Measurements from ENCODE around the gene TMEM198. TPM values are rescaled to one million over a fixed set of nuclear protein-coding genes. Genes with fewer than 3 reads are reported as not detected.

TMEM198 gene
- total RNA-seq, 2 experiments from 2014 or later = 2.5 to 6.6 TPM

DNA sequence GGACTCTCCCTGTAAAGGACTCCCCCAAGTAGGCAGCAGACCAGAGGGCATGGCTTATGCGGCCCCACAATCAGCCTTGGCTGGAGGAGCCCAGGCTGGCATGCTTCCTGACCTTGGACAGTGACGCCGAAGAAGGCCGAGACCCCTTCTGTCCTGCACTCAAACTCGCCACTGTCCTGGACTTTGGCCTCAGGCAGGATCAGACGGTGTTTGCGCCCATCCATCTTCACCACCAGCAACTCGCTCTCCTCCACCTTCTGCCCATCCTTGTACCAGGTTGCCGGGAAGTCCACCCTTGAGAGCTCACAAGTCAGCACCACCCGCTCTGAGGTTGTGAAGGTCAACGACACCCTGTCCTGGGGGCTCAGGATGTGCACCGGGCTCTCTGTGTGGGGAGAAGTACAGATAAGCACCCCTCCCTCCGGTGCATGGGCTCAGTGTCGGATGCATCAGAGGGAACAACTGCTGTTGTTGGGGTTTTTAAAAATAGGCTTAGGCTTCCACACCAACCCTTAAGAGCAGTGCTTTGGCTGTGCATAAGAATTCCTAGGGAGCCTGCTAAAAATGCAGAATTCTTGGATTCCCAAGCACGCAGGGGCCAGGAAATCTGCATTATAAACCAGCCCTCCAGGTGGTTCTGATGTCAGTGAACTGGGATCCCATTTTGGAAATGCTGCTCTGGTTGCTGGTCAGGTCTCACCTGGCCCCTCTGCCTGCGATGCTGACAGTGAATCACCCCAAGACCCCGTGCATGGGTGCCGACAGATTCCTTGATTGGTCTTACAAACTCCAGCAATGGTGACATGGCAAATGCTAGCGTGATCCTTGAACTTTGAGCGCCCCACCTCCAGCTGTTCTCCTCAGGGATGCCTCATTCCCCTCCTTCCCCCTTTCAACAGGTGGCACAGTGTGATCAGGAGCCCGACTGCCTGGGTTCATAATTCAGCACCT is 21.6 kb downstream of the TMEM198 start:
- H3K27ac ChIP-seq (ENCODE audit: low read depth, low read length, poor library complexity, severe bottlenecking) = no peak overlapping the region
- no peaks in the 10 kb centered on the region for H3K9me2 ChIP-seq (ENCODE audit: insufficient read depth, low read length)
- no peaks in the 10 kb centered on the region for H3K9me3 ChIP-seq (ENCODE audit: low read length)
- no peaks in the 10 kb centered on the region for H4K20me1 ChIP-seq (ENCODE audit: insufficient read depth, low read length)
- CTCF ChIA-PET (ENCODE audit: unreplicated experiment) = no interaction called here
- POLR2A ChIA-PET = no interaction called here
- DNase-seq (ENCODE audit: low spot score) = no peak
- H2AFZ ChIP-seq (ENCODE audit: low read length) = no peak overlapping the region
- TF ChIP-seq EZH2phosphoT487 (IDR thresholded peaks at IDR 0.05; ENCODE audit: borderline replicate concordance, low read depth, low read length) = no peak
- no peaks in the 10 kb centered on the region for H3K4me1 ChIP-seq (ENCODE audit: insufficient read depth, low read length, poor library complexity, severe bottlenecking)
- no peaks in the 10 kb centered on the region for H3K36me3 ChIP-seq (ENCODE audit: insufficient read depth, low read length)
- H3K4me2 ChIP-seq (ENCODE audit: low read length) = no peak overlapping the region
- no peak overlapping the region for H3K4me3 ChIP-seq (ENCODE audit: low read depth, low read length, poor library complexity, severe bottlenecking)
- no peaks in the 10 kb centered on the region for H3K79me2 ChIP-seq (ENCODE audit: insufficient read depth, low read depth, low read length)
- intact Hi-C loops (cut with micrococcal nuclease; ENCODE audit: unreplicated experiment) = no loop called here
- no TSS peak for BruUV-seq (replicated peaks)

DNA sequence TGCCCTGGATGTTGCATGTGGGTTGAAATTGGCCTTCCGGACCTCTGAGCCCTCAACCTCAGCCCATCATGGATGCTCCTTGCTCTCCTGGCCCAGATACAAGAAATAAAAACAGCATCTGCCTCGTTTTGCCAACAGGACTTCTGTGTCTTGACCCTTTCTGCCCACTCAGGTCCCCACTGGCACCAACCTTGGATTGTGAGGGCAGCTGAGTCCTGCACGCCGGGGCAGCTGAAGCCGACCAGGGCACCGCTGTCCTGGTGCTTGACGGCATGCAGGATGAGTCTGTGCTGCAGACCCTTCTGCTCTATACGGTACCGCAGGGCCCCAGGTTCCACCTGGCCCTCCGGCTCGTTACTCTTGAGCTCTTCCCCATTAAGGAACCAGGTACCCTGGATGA is 22.8 kb downstream of the TMEM198 start:
- POLR2A ChIA-PET = no interaction called here
- Histone ChIP-seq H3K4me2 (ENCODE audit: low read length) (no peak overlapping the region), H3K36me3 (ENCODE audit: insufficient read depth, low read length) (no peaks in the 10 kb centered on the region), H3K9me3 (ENCODE audit: low read length) (no peaks in the 10 kb centered on the region), H4K20me1 (ENCODE audit: insufficient read depth, low read length) (no peaks in the 10 kb centered on the region), H3K9me2 (ENCODE audit: insufficient read depth, low read length) (no peaks in the 10 kb centered on the region), H3K27ac (ENCODE audit: low read depth, low read length, poor library complexity, severe bottlenecking) (no peak overlapping the region), H3K4me1 (ENCODE audit: insufficient read depth, low read length, poor library complexity, severe bottlenecking) (no peaks in the 10 kb centered on the region), H3K79me2 (ENCODE audit: insufficient read depth, low read depth, low read length) (no peaks in the 10 kb centered on the region), H2AFZ (ENCODE audit: low read length) (no peak overlapping the region), H3K4me3 (ENCODE audit: low read depth, low read length, poor library complexity, severe bottlenecking) (no peak overlapping the region)
- intact Hi-C loops (cut with micrococcal nuclease; ENCODE audit: unreplicated experiment) = no loop called here
- CTCF ChIA-PET (ENCODE audit: unreplicated experiment) = no interaction called here
- no TSS peak for BruUV-seq (replicated peaks)
- TF ChIP-seq, protein P1, sequence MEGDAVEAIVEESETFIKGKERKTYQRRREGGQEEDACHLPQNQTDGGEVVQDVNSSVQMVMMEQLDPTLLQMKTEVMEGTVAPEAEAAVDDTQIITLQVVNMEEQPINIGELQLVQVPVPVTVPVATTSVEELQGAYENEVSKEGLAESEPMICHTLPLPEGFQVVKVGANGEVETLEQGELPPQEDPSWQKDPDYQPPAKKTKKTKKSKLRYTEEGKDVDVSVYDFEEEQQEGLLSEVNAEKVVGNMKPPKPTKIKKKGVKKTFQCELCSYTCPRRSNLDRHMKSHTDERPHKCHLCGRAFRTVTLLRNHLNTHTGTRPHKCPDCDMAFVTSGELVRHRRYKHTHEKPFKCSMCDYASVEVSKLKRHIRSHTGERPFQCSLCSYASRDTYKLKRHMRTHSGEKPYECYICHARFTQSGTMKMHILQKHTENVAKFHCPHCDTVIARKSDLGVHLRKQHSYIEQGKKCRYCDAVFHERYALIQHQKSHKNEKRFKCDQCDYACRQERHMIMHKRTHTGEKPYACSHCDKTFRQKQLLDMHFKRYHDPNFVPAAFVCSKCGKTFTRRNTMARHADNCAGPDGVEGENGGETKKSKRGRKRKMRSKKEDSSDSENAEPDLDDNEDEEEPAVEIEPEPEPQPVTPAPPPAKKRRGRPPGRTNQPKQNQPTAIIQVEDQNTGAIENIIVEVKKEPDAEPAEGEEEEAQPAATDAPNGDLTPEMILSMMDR (conservative IDR thresholded peaks at IDR 0.05; ENCODE audit: low read length) = no peak
- DNase-seq (ENCODE audit: low spot score) = no peak

DNA sequence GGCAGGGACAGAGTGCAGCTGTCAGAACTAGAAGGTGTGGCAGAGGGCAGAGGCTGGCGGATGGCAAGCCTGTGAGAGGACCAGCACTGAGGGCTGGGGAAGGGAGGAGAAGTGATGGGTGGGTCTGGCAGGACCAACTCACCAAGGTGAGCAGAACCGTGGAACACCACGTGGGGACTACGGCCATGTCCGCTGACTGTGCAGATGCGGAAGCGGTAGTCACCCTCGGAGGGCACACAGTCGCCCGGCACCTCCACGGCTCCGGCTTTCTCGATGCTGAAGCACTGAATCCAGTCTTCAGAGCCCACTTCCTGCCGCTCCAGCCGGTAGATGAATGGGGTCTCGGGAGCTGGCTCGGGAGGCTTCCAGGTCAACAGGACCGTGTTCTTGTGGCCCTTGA is 23.3 kb downstream of the TMEM198 start:
- no peaks in the 10 kb centered on the region for H3K4me1 ChIP-seq (ENCODE audit: insufficient read depth, low read length, poor library complexity, severe bottlenecking)
- CTCF ChIA-PET (ENCODE audit: unreplicated experiment) = no interaction called here
- H3K79me2 ChIP-seq (ENCODE audit: insufficient read depth, low read depth, low read length) = no peaks in the 10 kb centered on the region
- no peak overlapping the region for H3K4me2 ChIP-seq (ENCODE audit: low read length)
- no TSS peak for BruUV-seq (replicated peaks)
- intact Hi-C loops (cut with micrococcal nuclease; ENCODE audit: unreplicated experiment) = no loop called here
- POLR2A ChIA-PET = no interaction called here
- H2AFZ ChIP-seq (ENCODE audit: low read length) = no peak overlapping the region
- H3K9me3 ChIP-seq (ENCODE audit: low read length) = no peaks in the 10 kb centered on the region
- TF ChIP-seq, protein P1 (conservative IDR thresholded peaks at IDR 0.05; ENCODE audit: low read length) = no peak
- no peak for TF ChIP-seq EZH2phosphoT487 (IDR thresholded peaks at IDR 0.05; ENCODE audit: borderline replicate concordance, low read depth, low read length)
- H3K4me3 ChIP-seq (ENCODE audit: low read depth, low read length, poor library complexity, severe bottlenecking) = no peak overlapping the region
- no peak for DNase-seq (ENCODE audit: low spot score)
- no peaks in the 10 kb centered on the region for H3K36me3 ChIP-seq (ENCODE audit: insufficient read depth, low read length)
- no peaks in the 10 kb centered on the region for H3K9me2 ChIP-seq (ENCODE audit: insufficient read depth, low read length)
- H4K20me1 ChIP-seq (ENCODE audit: insufficient read depth, low read length) = no peaks in the 10 kb centered on the region
- no peak overlapping the region for H3K27ac ChIP-seq (ENCODE audit: low read depth, low read length, poor library complexity, severe bottlenecking)
